HG02610 (cell line): ENCODE data around the gene CACUL1.
"Not testable (repeated sequence)": the region's sequence is repeated elsewhere in the genome, so short reads cannot be mapped to it uniquely, and the experiment has no call there.

ENCODE experiments used
- ATAC-seq: cut with Tn5 transposase; IDR thresholded peaks from one replicate; pipeline ENCODE4 v1.9.1; 2021; ENCODE audit warnings: mild to moderate bottlenecking, moderate library complexity; ENCODE audit not compliant: unreplicated experiment

The CACUL1 gene

GRCh38 chr10:118754556-118755423 is at the start of gene CACUL1:
Gene CACUL1, minus strand, starts transcription at chr10:118754970. Its CDS starts 208 bp downstream, at chr10:118754762.
- peak; percentile 95 for ATAC-seq

- no peak for ATAC-seq
Measured at GRCh38 chr10:118804262-118804773, 49.5 kb upstream of the CACUL1 start.

GRCh38 chr10:118802126-118802793 is 47.5 kb upstream of the CACUL1 start:
- ATAC-seq: no peak

GRCh38 chr10:118800920-118801319 is 46.1 kb upstream of the CACUL1 start:
- no peak for ATAC-seq

GRCh38 chr10:118799777-118800176 is 45.0 kb upstream of the CACUL1 start:
- no peak for ATAC-seq

- ATAC-seq: no peak
Measured at GRCh38 chr10:118798231-118798662, 43.5 kb upstream of the CACUL1 start.

- not testable (repeated sequence) for ATAC-seq
Measured at GRCh38 chr10:118794971-118795370, 40.2 kb upstream of the CACUL1 start.

- no peak for ATAC-seq
Measured at GRCh38 chr10:118793545-118793944, 38.8 kb upstream of the CACUL1 start.

GRCh38 chr10:118792526-118792925 is 37.8 kb upstream of the CACUL1 start:
- ATAC-seq: no peak

GRCh38 chr10:118790058-118790457 is 35.3 kb upstream of the CACUL1 start:
- no peak for ATAC-seq

GRCh38 chr10:118785551-118785950 is 30.8 kb upstream of the CACUL1 start:
- no peak for ATAC-seq

- ATAC-seq: no peak
Measured at GRCh38 chr10:118783776-118784545, 29.2 kb upstream of the CACUL1 start.

GRCh38 chr10:118782916-118783465 is 28.2 kb upstream of the CACUL1 start:
- ATAC-seq: not testable (repeated sequence)

- ATAC-seq: no peak
Measured at GRCh38 chr10:118781541-118781940, 26.8 kb upstream of the CACUL1 start.

GRCh38 chr10:118778727-118779126 is 24.0 kb upstream of the CACUL1 start:
- no peak for ATAC-seq

- no peak for ATAC-seq
Measured at GRCh38 chr10:118776960-118777359, 22.2 kb upstream of the CACUL1 start.

GRCh38 chr10:118776033-118776432 is 21.3 kb upstream of the CACUL1 start:
- no peak for ATAC-seq

GRCh38 chr10:118775478-118775877 is 20.7 kb upstream of the CACUL1 start:
- ATAC-seq: no peak

GRCh38 chr10:118773041-118773440 is 18.3 kb upstream of the CACUL1 start:
- ATAC-seq: no peak

GRCh38 chr10:118771976-118772375 is 17.2 kb upstream of the CACUL1 start:
- ATAC-seq: no peak
